Measurements from ENCODE around the gene GLIS1.
"Not testable (repeated sequence)": the region's sequence is repeated elsewhere in the genome, so short reads cannot be mapped to it uniquely, and the experiment has no call there.

GLIS1 gene

DNA sequence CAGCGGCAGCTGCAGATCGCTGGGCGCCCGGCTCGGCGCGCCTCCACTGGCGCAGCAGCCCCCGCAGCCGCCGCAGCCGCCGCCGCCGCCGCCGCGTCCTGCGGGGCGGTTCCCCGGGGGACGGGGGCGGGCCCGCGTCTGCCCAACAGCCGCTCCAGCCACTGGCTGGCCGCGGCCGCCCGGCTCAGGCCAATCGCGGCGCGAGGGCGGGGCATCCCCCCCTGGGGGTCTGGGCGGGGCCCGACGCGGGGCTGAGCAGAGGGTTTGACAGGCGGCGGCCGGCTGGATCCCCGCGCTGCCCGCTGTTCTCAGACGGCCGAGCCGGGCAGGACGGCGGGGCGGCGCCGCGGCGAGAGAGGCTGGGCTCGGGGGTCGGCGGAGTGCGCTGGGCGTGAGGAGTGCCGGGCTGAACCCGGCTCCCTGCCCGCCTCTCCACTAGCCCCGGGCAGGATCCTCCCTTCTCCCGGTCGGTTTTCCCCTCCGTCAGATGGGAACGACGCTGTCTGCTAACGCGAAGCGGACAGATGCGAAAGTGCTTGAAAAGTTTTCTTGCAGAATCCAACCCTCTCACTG, at the start of gene GLIS1:
Gene GLIS1 (minus strand): TSS at position 56 of the 573 bp plus-strand sequence. CDS start 1,100 bp downstream, outside the sequence.
- peak; percentile 86 for DNase-seq

- DNase-seq = no peak
Measured at GRCh38 chr1:53787655-53788054, 48.7 kb upstream of the GLIS1 start.

DNA sequence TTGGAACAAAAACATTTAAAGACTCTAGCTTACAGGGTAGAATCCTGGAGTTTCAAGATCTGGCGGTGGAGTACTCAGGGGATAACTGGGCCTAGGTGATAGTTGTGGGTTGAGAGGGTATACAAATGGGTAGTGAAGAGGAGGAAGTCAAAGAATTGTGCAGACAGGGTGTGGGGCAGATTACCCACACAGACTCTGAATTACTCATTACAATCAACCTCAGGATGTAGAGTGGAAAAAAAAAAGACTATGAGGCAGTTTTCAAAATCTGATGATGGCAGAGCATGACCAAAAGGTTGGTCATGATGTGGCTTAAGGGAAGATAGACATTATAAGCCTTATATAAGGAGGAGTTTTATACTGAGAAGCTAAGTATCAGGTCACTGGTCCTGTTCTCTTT, 44.1 kb upstream of the GLIS1 start:
- DNase-seq = no peak

GRCh38 chr1:53781654-53782053, 42.7 kb upstream of the GLIS1 start:
- no peak for DNase-seq

DNA sequence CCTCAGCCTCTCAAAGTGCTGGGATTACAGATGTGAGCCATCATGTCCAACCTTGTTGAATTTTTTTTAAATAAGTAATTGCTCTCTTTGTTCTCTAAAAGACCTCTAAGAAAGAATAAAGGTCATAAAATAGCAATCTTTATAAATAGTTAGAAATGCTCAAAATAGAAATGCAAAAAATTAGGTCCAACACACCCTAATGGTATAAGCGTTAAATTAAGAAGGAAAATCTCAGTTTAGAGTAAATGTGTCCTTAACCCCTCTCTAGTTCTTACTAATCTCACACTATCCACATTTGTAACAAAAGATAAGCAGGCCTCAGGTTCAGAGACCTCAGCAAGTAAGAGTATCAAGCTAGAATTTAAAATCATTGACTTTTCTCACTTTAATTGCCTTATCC, 38.3 kb upstream of the GLIS1 start:
- DNase-seq = no peak

DNA sequence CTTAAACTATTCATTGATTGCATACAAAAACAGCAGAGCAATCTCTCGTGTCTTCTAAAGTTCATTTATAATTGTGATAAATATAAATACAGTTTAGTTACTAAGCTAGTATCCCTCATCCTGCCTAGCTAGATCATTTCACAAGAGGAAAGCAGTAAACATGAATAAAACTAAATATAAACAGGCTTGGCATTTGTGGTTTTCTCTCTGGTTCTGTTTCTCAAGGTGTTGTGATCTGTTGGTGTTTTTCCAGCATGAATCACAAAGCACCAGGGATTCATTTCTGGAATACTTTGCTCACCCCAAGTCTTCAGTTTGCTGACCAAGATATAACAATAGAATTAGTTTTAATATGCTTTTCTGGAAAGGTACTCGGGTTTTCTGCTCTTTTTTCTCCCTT, 32.7 kb upstream of the GLIS1 start:
- no peak for DNase-seq

GRCh38 chr1:53769780-53770179, 30.8 kb upstream of the GLIS1 start:
- DNase-seq = no peak

- DNase-seq = no peak
Measured at GRCh38 chr1:53769184-53769583, 30.2 kb upstream of the GLIS1 start.

DNA sequence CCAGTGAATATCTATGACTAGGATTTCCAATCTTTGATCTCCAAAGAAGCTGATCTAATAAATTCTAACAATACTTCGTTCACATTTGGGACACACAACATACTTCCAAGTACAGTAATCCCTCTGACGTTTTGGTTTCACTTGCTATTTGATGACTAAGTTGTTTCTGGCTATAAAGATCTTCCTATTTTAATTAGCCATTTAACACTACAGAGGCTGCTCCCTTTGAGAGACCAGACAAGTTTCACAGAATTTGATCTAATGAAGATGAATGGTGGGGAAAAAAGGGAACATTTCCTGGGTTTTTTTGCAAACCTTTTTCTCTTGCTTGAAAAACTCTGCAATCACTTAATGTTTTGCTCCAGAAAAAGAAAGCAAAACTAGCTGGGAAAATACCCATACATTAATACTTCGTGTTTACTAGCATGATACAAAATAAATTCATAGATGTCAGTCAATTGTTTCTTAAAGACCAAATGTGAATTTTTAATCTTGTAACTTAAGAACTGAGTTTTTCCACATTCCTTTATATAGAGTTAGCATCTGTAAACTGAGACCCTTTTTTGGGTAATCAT, 28.0 kb upstream of the GLIS1 start:
- no peak for DNase-seq

DNA sequence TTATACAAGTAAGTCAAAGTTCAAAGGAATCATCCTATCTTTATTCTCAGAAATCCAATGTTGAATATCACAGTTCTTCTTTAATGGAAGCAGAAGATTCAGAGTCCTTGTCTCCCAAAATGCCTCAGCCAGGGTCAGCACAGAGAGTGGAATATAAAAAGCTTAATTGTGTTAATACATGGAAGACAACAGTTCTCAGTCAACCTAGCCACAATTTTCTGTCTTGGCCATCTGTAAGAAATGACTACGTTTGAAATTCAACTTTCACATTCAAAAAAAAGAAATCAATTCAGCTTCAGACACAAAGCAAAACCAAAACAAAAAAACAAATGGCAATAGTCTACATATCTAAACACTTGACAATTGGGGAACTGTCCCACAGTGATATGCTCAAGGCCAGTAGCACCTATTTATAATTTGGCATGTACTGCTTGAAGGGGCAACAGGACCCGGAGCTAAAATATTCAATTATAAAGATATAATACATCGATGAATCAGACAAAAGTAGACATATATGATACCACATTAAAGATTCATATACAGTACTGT, 27.3 kb upstream of the GLIS1 start:
- DNase-seq = no peak

- DNase-seq = no peak
Measured at GRCh38 chr1:53765657-53766056, 26.7 kb upstream of the GLIS1 start.

DNA sequence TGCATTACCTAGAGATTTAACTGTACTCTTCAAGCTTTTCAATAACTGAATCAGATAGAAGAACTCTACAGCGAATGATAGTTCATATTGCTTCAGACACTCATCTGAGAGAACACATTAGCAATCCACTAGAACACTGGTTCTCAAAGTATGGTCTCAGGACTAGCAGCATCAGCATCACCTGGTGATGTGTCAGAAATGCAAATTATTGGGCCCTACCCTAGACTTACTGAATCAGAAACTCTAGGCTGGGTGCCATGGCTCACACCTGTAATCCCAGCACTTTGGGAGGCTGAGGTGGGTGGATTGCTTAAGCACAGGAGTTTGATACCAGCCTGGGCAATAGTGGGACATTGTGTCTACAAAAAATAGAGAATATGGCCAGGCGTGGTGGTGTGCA, 24.9 kb upstream of the GLIS1 start:
- DNase-seq = no peak

GRCh38 chr1:53763461-53763860, 24.5 kb upstream of the GLIS1 start:
- DNase-seq = no peak

- not testable (repeated sequence) for DNase-seq
Measured at GRCh38 chr1:53760497-53760896, 21.5 kb upstream of the GLIS1 start.

DNA sequence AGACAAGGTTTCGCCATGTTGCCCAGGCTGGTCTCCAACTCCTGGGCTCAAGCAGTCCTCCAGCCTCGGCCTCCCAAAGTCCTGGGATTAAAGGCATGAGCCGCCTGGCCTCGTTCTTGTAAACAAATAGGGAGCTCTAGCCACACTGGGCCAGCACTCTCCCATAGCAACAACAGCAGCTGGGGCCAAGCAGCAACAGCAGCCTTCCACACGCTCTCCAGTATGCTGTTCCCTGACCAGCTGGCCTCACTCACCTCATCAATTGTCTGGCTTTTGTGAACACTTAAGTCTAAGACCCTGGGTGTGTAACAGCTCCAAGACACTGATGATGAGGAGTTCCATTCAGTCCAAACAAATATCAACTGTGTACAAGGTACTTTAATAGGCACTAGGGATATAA, 16.9 kb upstream of the GLIS1 start:
- DNase-seq = no peak

- DNase-seq = peak; percentile 41
Measured at GRCh38 chr1:53754484-53755312, 15.7 kb upstream of the GLIS1 start.

DNA sequence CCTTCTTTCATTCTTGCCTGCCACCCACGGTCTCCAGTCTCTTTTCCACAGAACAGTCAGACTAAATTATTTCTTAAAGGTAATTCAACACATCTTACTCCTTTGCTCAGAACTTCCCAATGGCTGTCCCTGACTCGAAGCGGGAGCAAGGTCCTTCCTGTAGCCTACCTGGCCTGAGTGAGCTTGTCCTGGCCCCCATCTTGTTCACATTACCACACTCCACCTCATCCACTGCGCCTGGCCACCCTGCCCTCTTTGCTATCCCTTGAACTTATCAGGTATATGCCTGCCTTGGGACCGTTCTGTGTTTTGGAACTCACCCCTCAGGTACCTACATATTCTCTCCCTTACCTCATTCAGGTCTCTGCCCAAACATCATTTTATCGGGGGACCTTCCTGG, 13.3 kb upstream of the GLIS1 start:
- no peak for DNase-seq

- DNase-seq = no peak
Measured at GRCh38 chr1:53747841-53748240, 8.9 kb upstream of the GLIS1 start.

- DNase-seq = no peak
Measured at GRCh38 chr1:53740621-53741105, 1.7 kb upstream of the GLIS1 start.

DNA sequence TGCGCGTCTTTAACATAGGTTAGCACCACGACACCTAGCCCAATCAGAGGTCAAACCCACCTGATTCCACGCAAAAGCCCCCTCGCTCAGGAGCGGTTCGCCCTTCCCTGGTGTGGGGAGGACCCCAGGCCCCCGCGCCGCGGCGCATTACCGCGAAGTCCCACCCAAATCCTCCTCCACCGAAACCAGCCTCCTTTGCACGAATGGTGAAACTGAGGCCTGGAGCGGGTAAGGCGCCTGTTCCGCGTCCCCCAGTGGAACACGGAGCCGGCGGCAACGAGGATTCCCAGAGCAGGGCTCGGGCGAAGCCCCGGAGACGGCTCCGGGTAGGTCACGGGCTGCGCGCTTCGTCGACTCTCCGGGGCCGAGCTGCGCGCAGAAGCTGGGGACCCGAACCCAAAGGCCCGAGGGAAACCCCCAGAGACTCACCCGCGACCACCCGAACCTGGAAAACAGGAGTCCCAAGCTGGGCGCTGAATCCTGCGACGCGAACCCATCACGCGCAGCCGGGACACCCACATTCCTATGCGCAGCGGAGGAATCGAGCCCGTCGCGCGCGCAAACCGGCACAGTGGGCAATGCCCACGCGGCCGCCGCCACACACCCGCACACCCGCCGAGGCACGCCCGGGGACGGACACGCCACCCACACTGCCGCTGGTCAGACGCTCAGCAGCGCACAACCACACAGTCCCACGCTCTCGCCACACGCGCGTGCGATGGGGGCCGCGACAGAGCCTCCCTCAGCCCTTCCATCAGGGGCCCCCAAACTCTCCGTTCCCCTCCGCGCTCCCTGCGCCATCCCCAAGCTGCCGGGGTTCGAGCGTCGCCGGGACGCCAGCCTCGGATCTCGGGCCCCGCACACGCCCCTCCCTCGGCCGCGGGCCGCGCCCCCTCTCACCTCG, 507 bp downstream of the GLIS1 start:
- DNase-seq = peak; percentile 74

DNA sequence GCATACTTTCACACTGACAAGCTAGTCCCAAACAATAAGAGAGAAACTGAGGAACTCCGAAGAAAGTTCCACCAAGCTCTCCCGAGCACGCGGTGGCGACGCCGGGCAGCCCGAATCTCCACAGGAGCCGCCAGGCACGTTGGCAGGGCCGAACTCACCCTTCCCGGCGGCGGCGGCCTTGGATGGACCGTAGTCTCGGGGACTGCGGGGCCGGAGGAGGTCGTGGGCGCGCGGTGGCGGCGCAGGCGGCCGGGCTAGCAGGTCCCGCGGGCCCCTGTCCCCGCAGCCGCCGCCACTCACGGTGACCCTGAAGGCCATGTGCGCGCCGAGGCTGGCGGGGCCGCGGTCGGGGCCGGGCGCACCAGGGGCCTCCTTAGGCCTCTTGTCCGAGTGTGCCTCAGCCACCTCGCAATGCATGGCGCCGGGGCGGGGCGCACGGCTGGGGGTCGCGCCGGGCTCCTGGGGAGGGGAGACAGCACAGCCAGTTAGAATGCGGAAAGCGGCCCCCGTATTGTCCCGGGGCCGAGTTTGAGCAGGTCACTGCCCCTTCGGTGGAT, 1.2 kb downstream of the GLIS1 start:
- DNase-seq = peak; percentile 42

- DNase-seq = no peak
Measured at GRCh38 chr1:53736290-53736689, 2.7 kb downstream of the GLIS1 start.
